Measurements from ENCODE around the gene ETFB. TPM values are rescaled to one million over a fixed set of nuclear protein-coding genes. Genes with fewer than 3 reads are reported as not detected.

The ETFB gene
- total and polyA plus RNA-seq, 9 of the 15 experiments (the other 6 are each of a cell fraction or from before 2014, with no cell fraction given): 18.1 to 143 (median 96.1) TPM

GRCh38 chr19:51327066-51328001, 38.9 kb downstream of the ETFB start (continued):
- TF ChIP-seq, protein P1, sequence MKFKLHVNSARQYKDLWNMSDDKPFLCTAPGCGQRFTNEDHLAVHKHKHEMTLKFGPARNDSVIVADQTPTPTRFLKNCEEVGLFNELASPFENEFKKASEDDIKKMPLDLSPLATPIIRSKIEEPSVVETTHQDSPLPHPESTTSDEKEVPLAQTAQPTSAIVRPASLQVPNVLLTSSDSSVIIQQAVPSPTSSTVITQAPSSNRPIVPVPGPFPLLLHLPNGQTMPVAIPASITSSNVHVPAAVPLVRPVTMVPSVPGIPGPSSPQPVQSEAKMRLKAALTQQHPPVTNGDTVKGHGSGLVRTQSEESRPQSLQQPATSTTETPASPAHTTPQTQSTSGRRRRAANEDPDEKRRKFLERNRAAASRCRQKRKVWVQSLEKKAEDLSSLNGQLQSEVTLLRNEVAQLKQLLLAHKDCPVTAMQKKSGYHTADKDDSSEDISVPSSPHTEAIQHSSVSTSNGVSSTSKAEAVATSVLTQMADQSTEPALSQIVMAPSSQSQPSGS (CRISPR knock-in tag; IDR thresholded peaks at IDR 0.05): no peak
- TF ChIP-seq SMAD3 (CRISPR knock-in tag; conservative IDR thresholded peaks at IDR 0.05) (no peak), ZHX1 (conservative IDR thresholded peaks at IDR 0.05; ENCODE audit: low read length) (no peak), TCFL5 (CRISPR knock-in tag; conservative IDR thresholded peaks at IDR 0.05) (no peak), KAT2B (IDR thresholded peaks at IDR 0.05; ENCODE audit: low read depth, low read length) (no peak), ZNF780A (CRISPR knock-in tag; IDR thresholded peaks at IDR 0.05) (no peak), EGR1 (conservative IDR thresholded peaks at IDR 0.05) (0 out of 2 replicates have a peak, but pooled peaks have one; percentile 1), SREBF2 (CRISPR knock-in tag; IDR thresholded peaks at IDR 0.05) (no peak), GTF3C2 (IDR thresholded peaks at IDR 0.05; ENCODE audit: borderline replicate concordance, extremely low read depth, insufficient read length) (no peak), MIER1 (IDR thresholded peaks at IDR 0.05; ENCODE audit: low read depth) (no peak), CLOCK (CRISPR knock-in tag; IDR thresholded peaks at IDR 0.05; ENCODE audit: borderline replicate concordance) (no peak), HMGXB4 (CRISPR knock-in tag; IDR thresholded peaks at IDR 0.05) (no peak), PML (IDR thresholded peaks at IDR 0.05; ENCODE audit: low read length) (no peak), ARID2 (IDR thresholded peaks at IDR 0.05) (no peak)

Data from K562 (cell line).